CD4-positive, alpha-beta T cell (primary cell): ENCODE data around the gene TBL1X. TPM values are rescaled to one million over a fixed set of nuclear protein-coding genes. Genes with fewer than 3 reads are reported as not detected.

Source experiments
- ATAC-seq: fragments of 200-7000 bp; cut with Tn5 transposase; one replicate; pipeline ENCODE4 v1.10.0; 2022; ENCODE audit warnings: mild to moderate bottlenecking; ENCODE audit not compliant: poor library complexity
- CTCF ChIA-PET: fragments of 350-600 bp; sonication (Branson Sonifier 250); formaldehyde crosslinking; loops from one replicate; lab custom pipeline; 2021; ENCODE audit warnings: antibody characterized with exemption, inconsistent platforms; lab: Charles Lee
- POLR2A ChIA-PET: fragments of 350-600 bp; sonication (Branson Sonifier 250); formaldehyde crosslinking; loops from one replicate; lab custom pipeline; 2021; ENCODE audit warnings: antibody characterized with exemption, inconsistent platforms; lab: Charles Lee
- DNase-seq, 14 experiments: peaks; one replicate each; pipeline ENCODE4 v3.0.0-alpha.2; 2013 to 2020; ENCODE audit warnings: mixed read lengths in 2 of 14
- H3K27ac ChIP-seq, 2 donors: one replicate each; pipeline versions ENCODE4 v1.5.1 to v1.7.0; 2013; ENCODE audit warnings: low read length in 2 of 2, low read depth in 1 of 2, mild to moderate bottlenecking in 1 of 2
- H3K27me3 ChIP-seq, 2 experiments: 1 replicate in 1 of 2; 2 replicates in 1 of 2; pipeline versions ENCODE4 v1.6.1 to v1.7.0; 2013; ENCODE audit warnings: low read length in 2 of 2, control low read depth in 1 of 2, mild to moderate bottlenecking in 1 of 2, moderate library complexity in 1 of 2; ENCODE audit not compliant: insufficient read depth in 2 of 2, control insufficient read depth in 1 of 2
- H3K36me3 ChIP-seq: one replicate; pipeline ENCODE4 v1.6.1; 2013; ENCODE audit warnings: low read length, control low read depth; ENCODE audit not compliant: insufficient read depth
- H3K4me1 ChIP-seq: one replicate; pipeline ENCODE4 v1.6.1; 2013; ENCODE audit warnings: low read length, control low read depth; ENCODE audit not compliant: insufficient read depth
- H3K4me3 ChIP-seq: one replicate; pipeline ENCODE4 v1.5.1; 2013; ENCODE audit warnings: mild to moderate bottlenecking, low read length, moderate library complexity
- H3K9me3 ChIP-seq, 2 experiments: 1 replicate in 1 of 2; 2 replicates in 1 of 2; pipeline versions ENCODE4 v1.6.1 to v1.7.0; 2013; ENCODE audit warnings: low read length in 2 of 2, mild to moderate bottlenecking in 2 of 2, control low read depth in 1 of 2, moderate library complexity in 1 of 2; ENCODE audit not compliant: control insufficient read depth in 1 of 2, insufficient read depth in 1 of 2
- H3K27ac Mint-ChIP-seq: one replicate; pipeline ENCODE4 v1.8.0; 2020; ENCODE audit warnings: mixed read lengths
- H3K27me3 Mint-ChIP-seq: one replicate; pipeline ENCODE4 v1.8.0; 2021; ENCODE audit warnings: mixed read lengths
- H3K36me3 Mint-ChIP-seq: one replicate; pipeline ENCODE4 v1.8.0; 2021; ENCODE audit warnings: low read depth, mixed read lengths
- H3K4me1 Mint-ChIP-seq: one replicate; pipeline ENCODE4 v1.8.0; 2021; ENCODE audit warnings: low read depth, mixed read lengths
- H3K4me3 Mint-ChIP-seq: one replicate; pipeline ENCODE4 v1.8.0; 2020; ENCODE audit warnings: mild to moderate bottlenecking, mixed read lengths
- H3K9me3 Mint-ChIP-seq: one replicate; pipeline ENCODE4 v1.8.0; 2020; ENCODE audit warnings: mixed read lengths
- CTCF ChIP-seq: fragments of 200-600 bp; IDR thresholded peaks from one replicate; pipeline ENCODE4 v1.8.0; 2022; ENCODE audit warnings: antibody characterized with exemption, mild to moderate bottlenecking
- intact Hi-C, 2 experiments: fragments of 100-400 bp; cut with DNase I in 1 of 2; cut with micrococcal nuclease in 1 of 2; formaldehyde crosslinking; loops; one replicate each; pipeline versions ENCODE4 v1.15.1 to v1.9.0; 2023 to 2025; cut with DNase I, micrococcal nuclease
- total RNA-seq, 174 experiments: library from RNA in 2 of 174; stranded (reverse) in 2 of 174; gene quantifications; one replicate each; pipeline ENCODE4 v1.2.3 and lab custom pipeline; 2021 to 2026

TBL1X gene
- total RNA-seq, 2 experiments from 2014 or later, result 17.4 to 19.2 TPM

GRCh38 chrX:9627922-9628321 is 163.1 kb downstream of the TBL1X start:
- DNase-seq, result no peak
- H3K9me3 Mint-ChIP-seq, result no peaks in the 10 kb centered on the region
- no peak for TF ChIP-seq CTCF
- H3K9me3 ChIP-seq, result no peaks in the 10 kb centered on the region
- ChIA-PET POLR2A (no interaction called here), CTCF (interaction anchor here (0.6 kb wide), 1 partner anchor 14 kb away, joined by 3 read pairs; no protein-coding TSS in a partner anchor)
- intact Hi-C loops, result no loop called here
- H3K27me3 Mint-ChIP-seq, result no peaks in the 10 kb centered on the region
- no peak overlapping the region for H3K4me3 ChIP-seq
- H3K4me1 Mint-ChIP-seq, result peaks cover 48% of the 10 kb centered on the region
- H3K27me3 ChIP-seq, result no peaks in the 10 kb centered on the region
- H3K27ac Mint-ChIP-seq, result no peak overlapping the region
- ATAC-seq, result no peak
- H3K4me1 ChIP-seq, result peaks cover 3% of the 10 kb centered on the region
- H3K27ac ChIP-seq, result no peak overlapping the region
- H3K36me3 ChIP-seq, result no peaks in the 10 kb centered on the region
- peaks cover 4% of the 10 kb centered on the region for H3K36me3 Mint-ChIP-seq
- H3K4me3 Mint-ChIP-seq, result no peak overlapping the region

GRCh38 chrX:9628779-9629493 is 164.1 kb downstream of the TBL1X start:
- no peak for ATAC-seq
- CTCF ChIA-PET, result no interaction called here
- H3K4me1 Mint-ChIP-seq, result peaks cover 45% of the 10 kb centered on the region

GRCh38 chrX:9634551-9634950 is 169.7 kb downstream of the TBL1X start:
- Histone ChIP-seq H3K27ac (no peak overlapping the region), H3K27me3 (no peaks in the 10 kb centered on the region), H3K4me1 (no peaks in the 10 kb centered on the region), H3K4me3 (no peak overlapping the region), H3K9me3 (no peaks in the 10 kb centered on the region), H3K36me3 (peaks cover 2% of the 10 kb centered on the region)
- H3K27me3 Mint-ChIP-seq, result no peaks in the 10 kb centered on the region
- intact Hi-C loops, result no loop called here
- H3K4me1 Mint-ChIP-seq, result peaks cover 30% of the 10 kb centered on the region
- no peak for TF ChIP-seq CTCF
- no peak overlapping the region for H3K4me3 Mint-ChIP-seq
- no peaks in the 10 kb centered on the region for H3K9me3 Mint-ChIP-seq
- H3K36me3 Mint-ChIP-seq, result peaks cover 4% of the 10 kb centered on the region
- ChIA-PET POLR2A (no interaction called here), CTCF (no interaction called here)
- DNase-seq (no peak), ATAC-seq (no peak)
- H3K27ac Mint-ChIP-seq, result no peak overlapping the region

More at GRCh38 chrX:9628779-9629493, 164.1 kb downstream of the TBL1X start:
- H3K27me3 Mint-ChIP-seq, result no peaks in the 10 kb centered on the region
- no peak for TF ChIP-seq CTCF
- intact Hi-C loops, result no loop called here
- H3K36me3 Mint-ChIP-seq, result peaks cover 4% of the 10 kb centered on the region
- POLR2A ChIA-PET, result no interaction called here
- Histone ChIP-seq H3K9me3 (no peaks in the 10 kb centered on the region), H3K27ac (no peak overlapping the region), H3K36me3 (no peaks in the 10 kb centered on the region), H3K27me3 (no peaks in the 10 kb centered on the region), H3K4me1 (no peaks in the 10 kb centered on the region), H3K4me3 (no peak overlapping the region)
- no peak for DNase-seq
- no peak overlapping the region for H3K4me3 Mint-ChIP-seq
- H3K9me3 Mint-ChIP-seq, result no peaks in the 10 kb centered on the region
- H3K27ac Mint-ChIP-seq, result no peak overlapping the region
